Fibroblast of lung (primary cell): Measurements from ENCODE around the gene MIER2.

Experiments
- CTCF ChIP-seq, 2 donors: IDR thresholded peaks in 1 of 2; conservative IDR thresholded peaks in 1 of 2; 1 replicate in 1 of 2; 2 replicates in 1 of 2; pipeline ENCODE4 v1.5.1; 2011 to 2012; ENCODE audit warnings: low read length in 2 of 2, control low read depth in 1 of 2, inconsistent platforms in 1 of 2, low read depth in 1 of 2, mild to moderate bottlenecking in 1 of 2
- EZH2 ChIP-seq: IDR thresholded peaks from 2 replicates; pipeline ENCODE4 v1.5.1; 2012; ENCODE audit warnings: low read length, control low read depth, mild to moderate bottlenecking; ENCODE audit errors: missing control alignments

GRCh38 chr19:342128-342455 lies 2.5 kb downstream of the MIER2 start:
- TF ChIP-seq CTCF (conservative IDR thresholded peaks at IDR 0.05 in 1 of 2, IDR thresholded peaks at IDR 0.05 in 1 of 2; ENCODE audit: low read depth in 1 of 2, low read length in 2 of 2) (no peak), EZH2 (no peak)
